ENCODE results near the gene SLC46A1.

Gene SLC46A1

DNA sequence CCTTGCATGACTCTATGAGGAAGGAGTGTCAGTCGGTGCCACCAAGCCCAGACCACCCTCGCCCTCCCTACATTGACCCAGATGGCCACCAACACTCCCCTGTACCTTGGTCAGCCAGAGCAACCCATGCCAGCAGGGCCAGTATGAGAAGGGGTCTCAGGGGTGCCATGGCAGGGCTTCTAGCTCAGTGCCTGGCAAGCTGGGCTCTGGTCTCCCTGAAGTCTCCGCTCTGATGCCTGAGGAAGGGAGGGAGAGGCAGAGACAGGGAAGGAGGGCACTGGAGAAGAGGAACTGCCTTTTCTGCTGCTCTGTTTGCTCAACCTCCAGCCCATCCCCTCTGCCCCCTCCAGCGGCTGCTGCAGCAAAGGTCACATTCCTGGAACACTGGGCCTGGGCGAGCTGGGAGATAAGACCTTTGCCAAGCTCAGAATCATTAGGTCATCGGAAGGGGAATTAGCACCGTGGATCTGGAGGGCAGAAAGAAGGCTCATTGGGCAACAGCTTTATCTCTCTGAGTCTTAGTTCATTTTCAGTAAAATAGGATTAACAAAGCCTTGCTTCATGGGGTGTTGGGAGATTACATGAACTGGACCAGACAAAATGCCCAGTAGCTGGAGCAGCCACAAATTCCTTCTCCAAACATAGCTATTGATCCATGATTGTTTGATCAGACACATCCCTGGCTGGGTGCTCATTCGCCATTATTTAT is 35.8 kb downstream of the SLC46A1 start, which contains the start of gene VTN:
VTN (minus strand) TSS at position 273 of the 709 bp plus-strand sequence; CDS start at position 169, 104 bp downstream.
- DNase-seq, result no peak
- H3K27ac ChIP-seq (ENCODE audit: insufficient read depth, low read length, poor library complexity, severe bottlenecking), result peak within 1 kb of the TSS; percentile 82
- peaks cover under 1% of the 10 kb centered on the region for H3K36me3 ChIP-seq (ENCODE audit: control insufficient read depth, insufficient read depth, low read length)
- no peaks in the 10 kb centered on the region for H3K27me3 ChIP-seq (replicated peaks; ENCODE audit: control insufficient read depth, insufficient read depth, low read length, poor library complexity, severe bottlenecking)
- H3K4me1 ChIP-seq (ENCODE audit: control insufficient read depth, insufficient read depth, low read length, poor library complexity, severe bottlenecking), result peaks cover 19% of the 10 kb centered on the region
- peak within 1 kb of the TSS; percentile 66 for H3K4me3 ChIP-seq (ENCODE audit: insufficient read depth, low read depth, low read length, poor library complexity, severe bottlenecking)
- H3K9me3 ChIP-seq (ENCODE audit: control insufficient read depth, low read length), result no peaks in the 10 kb centered on the region

DNA sequence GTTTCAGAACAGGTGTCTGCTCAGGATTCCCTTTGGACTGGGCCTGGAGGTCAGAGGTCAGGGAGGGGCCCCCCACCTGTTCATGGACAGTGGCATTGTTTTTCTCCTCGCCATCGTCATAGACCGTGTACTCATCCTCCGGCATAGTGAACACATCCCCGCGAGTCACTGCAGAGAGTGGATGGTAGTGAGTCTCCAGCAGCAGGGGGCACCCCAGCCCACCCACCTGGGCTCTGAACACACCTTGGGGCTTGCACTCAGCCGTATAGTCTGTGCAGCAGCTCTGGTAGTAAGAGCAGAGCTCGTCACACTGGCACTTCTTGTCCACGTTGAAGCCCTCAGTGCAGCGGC is 36.4 kb downstream of the SLC46A1 start:
- Histone ChIP-seq H3K27ac (ENCODE audit: insufficient read depth, low read length, poor library complexity, severe bottlenecking) (no peak overlapping the region), H3K4me3 (ENCODE audit: insufficient read depth, low read depth, low read length, poor library complexity, severe bottlenecking) (no peak overlapping the region), H3K4me1 (ENCODE audit: control insufficient read depth, insufficient read depth, low read length, poor library complexity, severe bottlenecking) (peaks cover 19% of the 10 kb centered on the region), H3K36me3 (ENCODE audit: control insufficient read depth, insufficient read depth, low read length) (peaks cover 6% of the 10 kb centered on the region), H3K9me3 (ENCODE audit: control insufficient read depth, low read length) (no peaks in the 10 kb centered on the region), H3K27me3 (replicated peaks; ENCODE audit: control insufficient read depth, insufficient read depth, low read length, poor library complexity, severe bottlenecking) (no peaks in the 10 kb centered on the region)
- no peak for DNase-seq

DNA sequence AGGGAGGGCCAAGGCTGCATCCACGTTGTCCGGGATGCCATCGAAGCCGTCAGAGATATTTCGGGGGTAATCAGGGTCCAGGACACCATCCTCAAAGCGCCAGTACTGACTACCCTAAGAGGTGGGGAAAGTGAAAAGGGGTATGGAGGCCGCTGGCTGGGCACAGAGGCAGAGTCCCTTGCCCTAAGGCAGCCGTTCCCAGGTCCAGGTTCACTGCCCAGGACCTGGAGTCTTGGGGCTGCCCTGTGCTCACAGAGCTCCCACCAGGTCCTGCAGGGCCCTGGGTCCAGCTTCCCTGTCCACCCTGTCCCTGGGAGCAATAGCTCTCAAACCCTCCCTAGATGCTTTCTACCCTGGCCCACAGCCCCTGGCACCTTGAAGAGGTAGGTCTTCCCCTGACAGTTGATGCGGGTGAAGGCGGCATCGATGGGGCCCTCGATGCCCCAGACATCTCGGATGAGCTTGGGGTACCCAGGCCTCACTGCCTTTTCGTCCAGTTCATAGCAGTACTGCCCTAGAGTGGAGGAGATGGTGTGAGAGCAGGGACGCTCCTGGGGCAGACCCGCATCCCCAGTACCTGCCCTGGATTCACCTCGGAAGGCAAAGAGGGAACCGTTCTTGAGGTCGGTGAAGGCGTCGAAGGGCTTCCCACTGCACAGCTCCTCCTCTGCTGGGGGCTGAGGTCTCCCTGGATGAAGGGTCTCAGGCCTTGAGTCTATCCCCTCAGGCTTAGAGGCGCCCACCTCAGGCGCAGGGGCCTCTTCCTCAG is 36.9 kb downstream of the SLC46A1 start:
- no peak overlapping the region for H3K27ac ChIP-seq (ENCODE audit: insufficient read depth, low read length, poor library complexity, severe bottlenecking)
- H3K27me3 ChIP-seq (replicated peaks; ENCODE audit: control insufficient read depth, insufficient read depth, low read length, poor library complexity, severe bottlenecking), result no peaks in the 10 kb centered on the region
- no peak for DNase-seq
- no peaks in the 10 kb centered on the region for H3K9me3 ChIP-seq (ENCODE audit: control insufficient read depth, low read length)
- H3K36me3 ChIP-seq (ENCODE audit: control insufficient read depth, insufficient read depth, low read length), result peaks cover 12% of the 10 kb centered on the region
- peaks cover 19% of the 10 kb centered on the region for H3K4me1 ChIP-seq (ENCODE audit: control insufficient read depth, insufficient read depth, low read length, poor library complexity, severe bottlenecking)
- H3K4me3 ChIP-seq (ENCODE audit: insufficient read depth, low read depth, low read length, poor library complexity, severe bottlenecking), result no peak overlapping the region

DNA sequence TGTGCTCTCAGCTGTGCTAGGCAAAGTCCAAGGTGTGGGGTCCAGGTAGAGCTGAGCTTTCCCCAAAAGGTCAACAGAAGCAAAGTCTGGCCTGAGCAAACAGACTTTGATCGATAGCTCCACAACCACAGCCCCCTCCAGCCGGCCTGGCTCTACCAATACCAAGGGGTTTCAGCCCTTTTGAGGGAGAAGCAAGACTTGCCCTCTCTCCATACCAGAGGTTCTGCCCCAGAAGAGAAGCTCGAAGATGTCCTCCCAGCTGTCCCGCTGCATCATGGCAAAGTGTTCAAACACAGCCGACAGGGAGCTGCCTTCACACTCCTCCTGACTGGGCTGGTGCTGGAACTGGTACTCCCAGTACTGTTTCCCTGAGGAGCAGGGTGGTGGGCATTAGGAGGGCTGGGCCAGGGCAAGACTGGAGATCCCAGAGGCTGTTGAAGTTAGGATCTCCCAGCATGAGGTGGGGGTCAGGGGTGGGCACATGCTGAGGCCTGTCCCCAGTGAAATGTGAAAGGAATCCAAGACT is 37.6 kb downstream of the SLC46A1 start:
- peaks cover 18% of the 10 kb centered on the region for H3K4me1 ChIP-seq (ENCODE audit: control insufficient read depth, insufficient read depth, low read length, poor library complexity, severe bottlenecking)
- H3K9me3 ChIP-seq (ENCODE audit: control insufficient read depth, low read length), result no peaks in the 10 kb centered on the region
- H3K4me3 ChIP-seq (ENCODE audit: insufficient read depth, low read depth, low read length, poor library complexity, severe bottlenecking), result no peak overlapping the region
- no peak for DNase-seq
- H3K27me3 ChIP-seq (replicated peaks; ENCODE audit: control insufficient read depth, insufficient read depth, low read length, poor library complexity, severe bottlenecking), result no peaks in the 10 kb centered on the region
- H3K27ac ChIP-seq (ENCODE audit: insufficient read depth, low read length, poor library complexity, severe bottlenecking), result no peak overlapping the region
- H3K36me3 ChIP-seq (ENCODE audit: control insufficient read depth, insufficient read depth, low read length), result peaks cover 19% of the 10 kb centered on the region

DNA sequence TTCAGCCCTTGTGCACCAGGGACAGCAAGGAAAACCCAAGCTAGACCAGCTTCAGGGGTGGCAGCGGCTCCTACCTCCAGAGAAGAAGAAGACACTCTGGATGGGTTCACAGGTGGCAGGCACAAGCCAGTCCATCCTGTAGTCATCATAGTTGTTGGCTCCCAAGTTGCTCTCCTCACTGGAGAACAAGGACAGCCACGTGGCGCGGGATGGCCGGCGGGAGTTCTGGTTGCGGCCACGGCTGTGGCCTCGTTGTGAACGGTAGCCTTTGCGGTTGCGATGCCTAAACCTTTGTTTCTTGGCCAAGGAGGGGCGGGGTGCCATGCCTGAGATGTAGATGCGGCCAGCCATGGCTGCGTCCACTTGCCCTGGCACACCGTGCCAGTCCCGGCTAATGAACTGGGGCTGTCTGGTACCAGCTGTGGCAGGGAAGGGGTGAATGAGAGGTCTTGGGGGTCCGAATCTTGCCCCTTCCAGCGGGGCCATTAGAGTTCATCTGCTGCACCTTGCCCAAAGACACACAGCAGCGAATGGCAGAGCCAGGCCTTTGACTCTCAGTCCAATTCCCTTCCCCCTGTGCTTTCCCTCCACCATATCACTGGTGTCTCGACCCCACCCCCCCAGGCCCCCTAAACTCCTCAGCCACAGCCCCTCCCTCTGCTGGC is 38.2 kb downstream of the SLC46A1 start:
- DNase-seq, result no peak
- peaks cover 14% of the 10 kb centered on the region for H3K4me1 ChIP-seq (ENCODE audit: control insufficient read depth, insufficient read depth, low read length, poor library complexity, severe bottlenecking)
- H3K27ac ChIP-seq (ENCODE audit: insufficient read depth, low read length, poor library complexity, severe bottlenecking), result no peak overlapping the region
- H3K9me3 ChIP-seq (ENCODE audit: control insufficient read depth, low read length), result no peaks in the 10 kb centered on the region
- no peak overlapping the region for H3K4me3 ChIP-seq (ENCODE audit: insufficient read depth, low read depth, low read length, poor library complexity, severe bottlenecking)
- H3K27me3 ChIP-seq (replicated peaks; ENCODE audit: control insufficient read depth, insufficient read depth, low read length, poor library complexity, severe bottlenecking), result no peaks in the 10 kb centered on the region
- H3K36me3 ChIP-seq (ENCODE audit: control insufficient read depth, insufficient read depth, low read length), result peaks cover 25% of the 10 kb centered on the region

DNA sequence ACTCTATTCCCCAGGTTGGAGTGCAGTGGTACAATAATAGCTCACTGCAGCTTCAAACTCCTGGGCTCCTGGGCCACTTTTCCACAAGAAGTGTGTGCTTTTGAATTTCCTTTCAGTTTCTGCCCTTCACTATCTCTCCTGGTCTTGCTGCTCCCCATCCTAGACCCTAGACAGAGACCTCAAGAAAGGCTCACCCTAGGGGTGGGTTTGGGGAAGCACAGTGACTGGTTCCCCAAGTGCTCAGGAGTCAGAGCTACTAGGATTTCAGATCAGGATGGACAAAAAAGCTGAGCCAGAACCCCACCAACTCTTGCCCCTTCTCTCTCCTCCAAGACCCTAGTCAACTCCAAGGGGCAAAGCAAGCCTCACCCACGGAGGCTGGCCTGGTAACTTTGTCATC is 39.4 kb downstream of the SLC46A1 start:
- no peaks in the 10 kb centered on the region for H3K9me3 ChIP-seq (ENCODE audit: control insufficient read depth, low read length)
- no peak for DNase-seq
- H3K27me3 ChIP-seq (replicated peaks; ENCODE audit: control insufficient read depth, insufficient read depth, low read length, poor library complexity, severe bottlenecking), result no peaks in the 10 kb centered on the region
- H3K4me3 ChIP-seq (ENCODE audit: insufficient read depth, low read depth, low read length, poor library complexity, severe bottlenecking), result no peak overlapping the region
- peaks cover 3% of the 10 kb centered on the region for H3K4me1 ChIP-seq (ENCODE audit: control insufficient read depth, insufficient read depth, low read length, poor library complexity, severe bottlenecking)
- H3K36me3 ChIP-seq (ENCODE audit: control insufficient read depth, insufficient read depth, low read length), result peaks cover 36% of the 10 kb centered on the region
- H3K27ac ChIP-seq (ENCODE audit: insufficient read depth, low read length, poor library complexity, severe bottlenecking), result no peak overlapping the region

DNA sequence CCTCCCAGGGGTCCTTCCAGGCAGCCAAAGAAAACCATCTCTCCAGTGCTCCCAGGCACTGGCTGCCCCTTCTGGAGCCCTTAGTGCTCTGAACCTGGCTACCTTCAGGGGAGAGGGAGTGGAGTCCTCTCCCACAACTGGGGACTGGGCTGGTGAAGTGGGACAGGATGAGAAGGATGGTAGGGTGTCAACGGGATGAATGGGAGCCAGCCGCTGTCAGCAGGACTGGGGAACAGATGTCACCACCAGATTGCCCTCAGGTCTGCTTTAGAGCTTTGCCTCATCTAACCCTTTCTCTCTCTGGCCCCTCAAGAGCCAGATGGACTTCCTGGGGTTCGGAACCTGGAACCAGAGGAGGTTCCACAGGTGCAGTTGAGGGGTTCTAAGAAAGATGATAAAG is 40.5 kb downstream of the SLC46A1 start:
- Histone ChIP-seq H3K27me3 (replicated peaks; ENCODE audit: control insufficient read depth, insufficient read depth, low read length, poor library complexity, severe bottlenecking) (no peaks in the 10 kb centered on the region), H3K36me3 (ENCODE audit: control insufficient read depth, insufficient read depth, low read length) (peaks cover 47% of the 10 kb centered on the region), H3K27ac (ENCODE audit: insufficient read depth, low read length, poor library complexity, severe bottlenecking) (no peak overlapping the region), H3K4me3 (ENCODE audit: insufficient read depth, low read depth, low read length, poor library complexity, severe bottlenecking) (no peak overlapping the region), H3K4me1 (ENCODE audit: control insufficient read depth, insufficient read depth, low read length, poor library complexity, severe bottlenecking) (no peaks in the 10 kb centered on the region), H3K9me3 (ENCODE audit: control insufficient read depth, low read length) (no peaks in the 10 kb centered on the region)
- no peak for DNase-seq

DNA sequence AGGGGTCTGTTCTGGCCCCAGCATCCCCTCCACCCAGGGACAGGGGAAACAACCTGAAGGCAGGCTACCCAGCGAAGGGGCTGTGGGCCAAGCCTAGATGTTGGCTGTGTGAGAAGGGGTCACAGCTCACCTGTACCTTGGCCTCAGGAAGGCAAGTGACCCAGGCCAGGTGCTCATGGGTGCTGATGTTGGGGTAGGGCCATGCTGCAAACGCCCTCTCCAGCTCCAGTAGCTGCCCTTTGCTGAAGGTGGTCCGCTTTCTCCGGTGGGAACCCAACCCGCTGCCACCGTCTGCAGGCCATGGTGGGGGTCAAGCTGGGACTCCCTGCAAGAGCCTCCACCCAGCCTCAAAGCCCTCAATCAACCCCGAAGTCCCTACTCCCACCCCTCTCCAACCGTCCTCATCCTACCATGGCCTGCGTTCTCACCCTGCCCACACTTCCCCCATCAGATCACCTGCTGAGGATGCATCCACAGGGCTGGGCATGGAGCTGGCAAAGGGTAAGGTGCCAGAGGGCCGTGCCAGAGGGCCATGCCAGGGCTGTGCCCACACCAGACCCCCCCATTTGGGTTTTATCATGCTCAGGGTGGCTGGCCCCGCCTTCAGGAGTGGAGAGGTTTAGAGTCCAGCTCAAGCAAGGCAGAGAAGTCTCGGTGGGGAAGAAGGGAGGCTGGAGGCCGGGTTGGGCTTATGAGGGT is 41.2 kb downstream of the SLC46A1 start, which contains the start of gene SEBOX:
SEBOX (minus strand) TSS at position 535 of the 699 bp plus-strand sequence; CDS start at position 487, 48 bp downstream.
- H3K9me3 ChIP-seq (ENCODE audit: control insufficient read depth, low read length), result no peaks in the 10 kb centered on the region
- H3K27ac ChIP-seq (ENCODE audit: insufficient read depth, low read length, poor library complexity, severe bottlenecking), result no peak within 1 kb of the TSS
- no peaks in the 10 kb centered on the region for H3K27me3 ChIP-seq (replicated peaks; ENCODE audit: control insufficient read depth, insufficient read depth, low read length, poor library complexity, severe bottlenecking)
- DNase-seq, result no peak
- peaks cover 54% of the 10 kb centered on the region for H3K36me3 ChIP-seq (ENCODE audit: control insufficient read depth, insufficient read depth, low read length)
- H3K4me1 ChIP-seq (ENCODE audit: control insufficient read depth, insufficient read depth, low read length, poor library complexity, severe bottlenecking), result no peaks in the 10 kb centered on the region
- H3K4me3 ChIP-seq (ENCODE audit: insufficient read depth, low read depth, low read length, poor library complexity, severe bottlenecking), result no peak within 1 kb of the TSS

DNA sequence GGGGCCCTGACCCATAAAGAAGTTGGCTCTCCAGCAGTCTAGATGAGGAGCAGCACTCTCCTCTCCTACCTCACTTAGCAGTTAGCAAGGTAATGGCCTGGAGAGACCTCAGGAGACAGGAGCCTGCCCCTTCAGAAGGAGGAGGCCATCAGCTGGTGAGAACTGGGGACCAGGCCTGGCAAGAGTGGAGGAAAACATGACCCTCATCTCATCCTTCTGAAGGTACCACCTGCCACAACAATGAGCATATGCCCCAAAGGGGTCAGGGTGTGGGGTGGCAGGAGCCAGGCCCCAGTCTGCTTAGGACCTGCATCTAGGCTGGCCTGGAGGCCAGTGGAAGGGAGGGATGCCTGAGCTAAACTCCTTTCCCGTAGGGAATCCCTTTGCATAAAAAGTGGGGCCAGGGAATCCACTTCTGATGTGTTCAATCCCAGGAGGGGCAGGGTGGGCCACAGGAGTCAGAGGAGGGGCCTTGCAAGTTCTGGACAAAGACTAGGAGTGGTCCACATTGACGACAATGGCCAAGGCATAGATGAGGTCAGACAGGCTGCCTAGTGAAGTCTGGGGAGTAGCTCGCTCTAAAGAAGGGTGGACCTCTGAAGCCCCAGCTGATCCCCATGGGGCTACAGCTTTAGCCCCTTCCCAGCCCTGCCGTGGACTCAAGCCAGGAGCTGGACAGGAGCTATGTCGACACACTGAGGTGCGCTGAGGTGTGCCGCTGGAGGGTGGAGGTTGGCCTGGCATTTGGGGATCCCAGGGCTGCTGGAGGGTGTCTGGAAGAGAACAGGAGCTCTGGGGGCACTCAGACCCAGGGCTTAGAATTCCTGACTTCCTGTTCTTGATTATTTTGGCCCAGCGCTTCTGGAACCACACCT is 42.0 kb downstream of the SLC46A1 start:
- Histone ChIP-seq H3K27ac (ENCODE audit: insufficient read depth, low read length, poor library complexity, severe bottlenecking) (no peak overlapping the region), H3K27me3 (replicated peaks; ENCODE audit: control insufficient read depth, insufficient read depth, low read length, poor library complexity, severe bottlenecking) (no peaks in the 10 kb centered on the region), H3K4me1 (ENCODE audit: control insufficient read depth, insufficient read depth, low read length, poor library complexity, severe bottlenecking) (no peaks in the 10 kb centered on the region), H3K4me3 (ENCODE audit: insufficient read depth, low read depth, low read length, poor library complexity, severe bottlenecking) (no peak overlapping the region), H3K9me3 (ENCODE audit: control insufficient read depth, low read length) (no peaks in the 10 kb centered on the region), H3K36me3 (ENCODE audit: control insufficient read depth, insufficient read depth, low read length) (peaks cover 54% of the 10 kb centered on the region)
- no peak for DNase-seq

Measured in effector memory CD4-positive, alpha-beta T cell (primary cell).